HuH-7.5 (cell line): ENCODE data around the gene FABP2.
"Not testable (repeated sequence)": the region's sequence is repeated elsewhere in the genome, so short reads cannot be mapped to it uniquely, and the experiment has no call there.

ENCODE experiments used
- DNase-seq: peaks from one replicate; pipeline ENCODE4 v3.0.0; 2011; ENCODE audit warnings: low spot score

Gene FABP2

GRCh38 chr4:119321921-119322687 is at the start of gene FABP2:
Gene FABP2, minus strand, starts transcription at chr4:119322138. Its CDS starts 36 bp downstream, at chr4:119322102.
- no peak for DNase-seq

- DNase-seq: not testable (repeated sequence)
Measured at GRCh38 chr4:119370951-119371683, 49.2 kb upstream of the FABP2 start.

- DNase-seq: not testable (repeated sequence)
Measured at GRCh38 chr4:119370392-119370791, 48.5 kb upstream of the FABP2 start.

- DNase-seq: not testable (repeated sequence)
Measured at GRCh38 chr4:119366802-119367201, 44.9 kb upstream of the FABP2 start.

- not testable (repeated sequence) for DNase-seq
Measured at GRCh38 chr4:119364203-119364602, 42.3 kb upstream of the FABP2 start.

GRCh38 chr4:119363372-119363771 is 41.4 kb upstream of the FABP2 start:
- not testable (repeated sequence) for DNase-seq

GRCh38 chr4:119362413-119362812 is 40.5 kb upstream of the FABP2 start:
- DNase-seq: not testable (repeated sequence)

- DNase-seq: not testable (repeated sequence)
Measured at GRCh38 chr4:119359873-119360272, 37.9 kb upstream of the FABP2 start.

GRCh38 chr4:119356796-119357195 is 34.9 kb upstream of the FABP2 start:
- DNase-seq: not testable (repeated sequence)

- DNase-seq: not testable (repeated sequence)
Measured at GRCh38 chr4:119356041-119356440, 34.1 kb upstream of the FABP2 start.

GRCh38 chr4:119353364-119353763 is 31.4 kb upstream of the FABP2 start:
- not testable (repeated sequence) for DNase-seq

- not testable (repeated sequence) for DNase-seq
Measured at GRCh38 chr4:119348169-119348568, 26.2 kb upstream of the FABP2 start.

GRCh38 chr4:119343293-119343692 is 21.4 kb upstream of the FABP2 start:
- DNase-seq: not testable (repeated sequence)

- DNase-seq: not testable (repeated sequence)
Measured at GRCh38 chr4:119339895-119340294, 18.0 kb upstream of the FABP2 start.

GRCh38 chr4:119337010-119337409 is 15.1 kb upstream of the FABP2 start:
- DNase-seq: no peak

- DNase-seq: not testable (repeated sequence)
Measured at GRCh38 chr4:119336332-119336979, 14.5 kb upstream of the FABP2 start.

GRCh38 chr4:119329835-119330620 is 8.1 kb upstream of the FABP2 start:
- DNase-seq: no peak

- DNase-seq: no peak
Measured at GRCh38 chr4:119328695-119329094, 6.8 kb upstream of the FABP2 start.

GRCh38 chr4:119317990-119318389 is 3.9 kb downstream of the FABP2 start:
- no peak for DNase-seq

GRCh38 chr4:119315036-119315435 is 6.9 kb downstream of the FABP2 start:
- DNase-seq: no peak

GRCh38 chr4:119314356-119314755 is 7.6 kb downstream of the FABP2 start:
- DNase-seq: no peak

- no peak for DNase-seq
Measured at GRCh38 chr4:119313237-119313636, 8.7 kb downstream of the FABP2 start.
